Stimulated activated CD4-positive, alpha-beta T cell treated with anti-CD3 and anti-CD28 coated beads, Interleukin-1b, Interleukin-23, amount 100 ng/mL, for 4 hours (primary cell): Measurements from ENCODE around the gene PCNA.

Source experiments
- DNase-seq, 2 donors: peaks; one replicate each; pipeline ENCODE4 v3.0.0-alpha.2; 2020; ENCODE audit warnings: low read depth in 2 of 2

The PCNA gene

DNA sequence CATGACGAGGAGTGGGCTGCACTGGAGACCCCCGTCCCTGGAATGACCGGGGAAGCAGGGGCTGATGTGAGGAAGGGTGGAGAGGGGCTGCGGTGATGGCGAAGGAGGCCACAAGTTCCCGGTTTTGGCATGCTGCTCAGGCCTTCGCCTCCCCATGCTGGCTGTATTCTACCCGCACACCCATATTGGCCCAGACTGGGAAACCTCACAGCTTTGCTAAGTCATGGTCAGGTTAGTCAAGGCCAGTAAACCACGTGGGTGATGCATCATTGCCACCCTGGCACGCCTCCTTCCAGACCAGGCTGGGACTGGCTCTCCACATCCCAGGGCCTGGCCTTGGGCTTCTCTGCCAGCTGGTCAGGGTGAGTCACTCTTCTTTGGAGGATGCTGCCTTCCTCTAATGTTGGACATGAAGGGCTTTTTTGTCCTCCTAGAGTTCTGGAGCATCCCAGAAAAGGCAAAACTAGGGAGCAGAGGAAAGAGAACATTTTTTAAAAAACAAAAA, 53.8 kb downstream of the PCNA start:
- no peak for DNase-seq

DNA sequence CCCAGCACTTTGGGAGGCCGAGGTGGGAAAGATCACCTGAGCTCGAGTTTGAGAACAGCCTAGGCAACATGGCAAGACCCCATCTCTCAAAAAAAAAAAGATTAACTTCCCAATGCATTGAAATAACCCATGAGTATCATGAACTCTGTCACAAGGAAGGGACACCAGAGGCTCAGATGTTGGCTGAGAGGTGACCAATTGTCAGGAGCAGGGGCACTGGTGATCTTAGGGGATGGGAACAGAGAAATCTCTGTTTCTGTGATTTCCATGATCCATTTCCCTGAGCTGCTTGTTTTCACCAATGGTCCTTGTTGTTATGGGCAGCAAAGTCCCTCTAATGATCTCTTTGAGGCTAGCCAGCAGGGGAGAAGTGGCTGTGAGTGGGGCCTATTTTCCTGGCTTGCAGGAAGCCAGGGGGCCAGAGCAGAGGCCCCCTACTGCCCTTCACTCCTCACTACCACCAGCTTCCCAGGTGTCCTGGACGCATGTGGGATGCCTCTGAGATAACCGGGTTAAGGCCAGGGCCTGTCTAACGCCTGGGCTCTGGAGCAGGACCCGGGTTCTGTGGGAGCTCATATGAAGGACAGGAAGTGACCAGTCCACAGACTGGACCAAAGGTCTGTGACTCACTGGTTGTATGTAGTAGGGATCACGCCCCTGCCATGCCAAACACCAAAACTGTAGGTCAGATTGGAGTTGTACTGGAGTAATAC, 54.4 kb downstream of the PCNA start:
- DNase-seq: no peak
